Esophagus muscularis mucosa (tissue), 4 donors: ENCODE data around the gene FAM120B. TPM values are rescaled to one million over a fixed set of nuclear protein-coding genes. Genes with fewer than 3 reads are reported as not detected.

Source experiments
- DNase-seq: peaks from one replicate; pipeline ENCODE4 v3.0.0-alpha.2; 2017; ENCODE audit errors: extremely low spot score
- H3K27ac ChIP-seq, 4 donors: fragments of 200-600 bp; sonication (generic); replicated peaks in 1 of 4; 1 replicate in 3 of 4; 2 replicates in 1 of 4; pipeline ENCODE4 v1.5.1; 2016 to 2019; ENCODE audit warnings: mild to moderate bottlenecking in 1 of 4
- H3K27me3 ChIP-seq, 4 donors: fragments of 200-600 bp; sonication (generic); one replicate each; pipeline versions ENCODE4 v1.5.1 to v1.6.0; 2016 to 2019
- H3K36me3 ChIP-seq, 4 donors: fragments of 200-600 bp; sonication (generic); one replicate each; pipeline ENCODE4 v1.5.1; 2016 to 2019
- H3K4me1 ChIP-seq, 4 donors: fragments of 200-600 bp; sonication (generic); one replicate each; pipeline ENCODE4 v1.5.1; 2016 to 2019
- H3K4me3 ChIP-seq, 4 donors: fragments of 200-600 bp; sonication (generic); 1 replicate in 2 of 4; 2 replicates in 2 of 4; pipeline ENCODE4 v1.5.1; 2016 to 2019; ENCODE audit warnings: mild to moderate bottlenecking in 4 of 4, moderate library complexity in 1 of 4
- H3K9me3 ChIP-seq, 4 donors: fragments of 200-600 bp; sonication (generic); 1 replicate in 3 of 4; 2 replicates in 1 of 4; pipeline ENCODE4 v1.5.1; 2016 to 2019
- CTCF ChIP-seq, 3 experiments: fragments of 200-600 bp in 2 of 3; fragments of 450-650 bp in 1 of 3; sonication (generic) in 2 of 3; IDR thresholded peaks; one replicate each; pipeline ENCODE4 v1.5.1; 2017 to 2019; ENCODE audit warnings: antibody characterized with exemption in 3 of 3, mild to moderate bottlenecking in 2 of 3, moderate library complexity in 1 of 3
- EP300 ChIP-seq: sonication (generic); formaldehyde crosslinking; IDR thresholded peaks from one replicate; pipeline ENCODE4 v1.6.1; 2017; ENCODE audit warnings: antibody characterized with exemption
- POLR2A ChIP-seq: fragments of 450-650 bp; IDR thresholded peaks from one replicate; pipeline ENCODE4 v1.6.1; 2017; ENCODE audit warnings: antibody characterized with exemption, moderate library complexity, mild to moderate bottlenecking, low read depth
- POLR2AphosphoS5 ChIP-seq, 2 donors: sonication (generic); formaldehyde crosslinking; IDR thresholded peaks; one replicate each; pipeline ENCODE4 v1.6.1; 2017; ENCODE audit warnings: antibody characterized with exemption in 2 of 2
- WGBS: methylation state at CpG from one replicate; pipeline ENCODE4 v1.1.5; 2018; 5-methylcytosine and 5-hydroxymethylcytosine counted together
- intact Hi-C: fragments of 100-400 bp; cut with DNase I; formaldehyde crosslinking; loops from one replicate; pipeline ENCODE4 v1.15.1; 2023
- total RNA-seq, 4 donors: library from RNA; depleted of rRNA; stranded (reverse); fragments of >200 nt; gene quantifications; one replicate each; pipeline versions ENCODE4 v1.1.0 to v1.2.1, GENCODE V29; 2016

FAM120B gene
- total RNA-seq, 4 donors from 2014 or later = 28.1 to 49.0 (median 33.7) TPM

- no peaks in the 10 kb centered on the region for H3K9me3 ChIP-seq
- intact Hi-C loops = no loop called here
- TF ChIP-seq EP300 (no peak), POLR2A (no peak), CTCF (IDR thresholded peaks at IDR 0.05) (no peak), POLR2AphosphoS5 (IDR thresholded peaks at IDR 0.05) (no peak)
- WGBS = 75% methylated on average over 12 of the region's 15 CpGs
- no peak overlapping the region for H3K4me3 ChIP-seq
- H3K4me1 ChIP-seq = peaks cover 0 to 5% (median 2%) of the 10 kb centered on the region in 4 donors
- no peak for DNase-seq
- no peak overlapping the region for H3K27ac ChIP-seq
- H3K36me3 ChIP-seq = no peaks in the 10 kb centered on the region
- H3K27me3 ChIP-seq = no peaks in the 10 kb centered on the region
These were observed 138.3 kb downstream of the FAM120B start for GRCh38 chr6:170444811-170445211.

- TF ChIP-seq CTCF (IDR thresholded peaks at IDR 0.05) = no peak
- no peak for TF ChIP-seq POLR2A
- no peak for TF ChIP-seq POLR2AphosphoS5 (IDR thresholded peaks at IDR 0.05)
- no peak for TF ChIP-seq EP300
- 89% methylated on average over 15 of the region's 17 CpGs for WGBS
- Histone ChIP-seq H3K4me3 (no peak overlapping the region), H3K4me1 (peaks cover 0 to 5% (median 0%) of the 10 kb centered on the region in 4 donors), H3K36me3 (no peaks in the 10 kb centered on the region), H3K9me3 (no peaks in the 10 kb centered on the region), H3K27me3 (no peaks in the 10 kb centered on the region), H3K27ac (no peak overlapping the region)
- intact Hi-C loops = no loop called here
- no peak for DNase-seq
These were observed 138.9 kb downstream of the FAM120B start for GRCh38 chr6:170445487-170445886.

- Histone ChIP-seq H3K36me3 (no peaks in the 10 kb centered on the region), H3K4me3 (no peak overlapping the region), H3K4me1 (peaks cover 0 to under 1% (median 0%) of the 10 kb centered on the region in 4 donors), H3K27ac (no peak overlapping the region), H3K27me3 (no peaks in the 10 kb centered on the region), H3K9me3 (no peaks in the 10 kb centered on the region)
- intact Hi-C loops = no loop called here
- 90% methylated on average over 9 of the region's 9 CpGs for WGBS
- TF ChIP-seq POLR2AphosphoS5 (IDR thresholded peaks at IDR 0.05) = no peak
- DNase-seq = no peak
These were observed 139.4 kb downstream of the FAM120B start for GRCh38 chr6:170445971-170446370.

GRCh38 chr6:170446841-170447560, 140.4 kb downstream of the FAM120B start:
- H3K4me3 ChIP-seq = no peak overlapping the region
- H3K27me3 ChIP-seq = no peaks in the 10 kb centered on the region
- no peaks in the 10 kb centered on the region for H3K4me1 ChIP-seq
- no peak for TF ChIP-seq EP300
- intact Hi-C loops = no loop called here
- H3K9me3 ChIP-seq = no peaks in the 10 kb centered on the region
- no peaks in the 10 kb centered on the region for H3K36me3 ChIP-seq
- no peak overlapping the region for H3K27ac ChIP-seq
- DNase-seq = no peak
- WGBS = 93% methylated on average over 10 of the region's 15 CpGs

GRCh38 chr6:170447561-170447930, 141.0 kb downstream of the FAM120B start:
- H3K4me3 ChIP-seq = no peak overlapping the region
- no peak for DNase-seq
- intact Hi-C loops = no loop called here

More at GRCh38 chr6:170447561-170447930, 141.0 kb downstream of the FAM120B start:
- Histone ChIP-seq H3K36me3 (no peaks in the 10 kb centered on the region), H3K9me3 (no peaks in the 10 kb centered on the region), H3K27me3 (no peaks in the 10 kb centered on the region), H3K27ac (no peak overlapping the region), H3K4me1 (no peaks in the 10 kb centered on the region)
- WGBS = 91% methylated on average over 14 of the region's 14 CpGs
- no peak for TF ChIP-seq POLR2AphosphoS5 (IDR thresholded peaks at IDR 0.05)
- TF ChIP-seq CTCF (IDR thresholded peaks at IDR 0.05) = no peak
- TF ChIP-seq EP300 = no peak
- TF ChIP-seq POLR2A = no peak
